Tibial nerve (tissue), 4 donors: ENCODE measurements around the gene BTAF1.

Source experiments
- CTCF ChIP-seq, 5 experiments: fragments of 200-600 bp in 3 of 5; fragments of 450-650 bp in 2 of 5; sonication (generic) in 3 of 5; IDR thresholded peaks; one replicate each; pipeline ENCODE4 v1.5.1; 2016 to 2019; ENCODE audit warnings: antibody characterized with exemption in 5 of 5, mild to moderate bottlenecking in 3 of 5, moderate library complexity in 2 of 5
- EP300 ChIP-seq, 2 donors: sonication (generic); formaldehyde crosslinking; IDR thresholded peaks; one replicate each; pipeline ENCODE4 v1.6.1; 2017; ENCODE audit warnings: antibody characterized with exemption in 2 of 2, mild to moderate bottlenecking in 1 of 2
- POLR2A ChIP-seq, 2 donors: fragments of 450-650 bp; IDR thresholded peaks; one replicate each; pipeline ENCODE4 v1.6.1; 2017; ENCODE audit warnings: antibody characterized with exemption in 2 of 2, mild to moderate bottlenecking in 2 of 2, moderate library complexity in 2 of 2

GRCh38 chr10:92005978-92006377 is 82.4 kb downstream of the BTAF1 start:
- TF ChIP-seq CTCF (IDR thresholded peaks at IDR 0.05) (no peak), EP300 (IDR thresholded peaks at IDR 0.05) (no peak), POLR2A (IDR thresholded peaks at IDR 0.05) (no peak)
